ENCODE measurements around the gene CACNA1A.

DNA sequence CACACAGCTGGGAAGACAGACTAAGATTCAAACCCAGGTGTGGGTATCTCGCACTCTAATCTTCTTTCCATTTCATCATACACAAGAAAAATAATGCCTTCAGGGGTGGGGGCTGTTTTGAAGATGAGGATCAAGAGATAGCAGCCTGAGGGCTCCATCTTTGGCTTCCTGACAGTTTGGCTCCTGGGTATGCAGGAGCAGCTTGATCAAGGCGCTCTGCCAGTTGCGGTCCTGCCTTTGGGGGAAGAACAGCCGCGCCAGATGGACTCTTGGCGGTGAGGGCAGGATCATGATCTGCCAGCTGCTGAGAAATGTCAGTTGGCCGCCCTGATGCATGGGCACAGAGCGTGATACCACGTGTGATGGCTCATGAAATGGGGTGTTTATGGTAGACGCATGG is 236.9 kb downstream of the CACNA1A start:
- TF ChIP-seq EZH2 (IDR thresholded peaks at IDR 0.05; ENCODE audit: borderline replicate concordance) (no peak), EZH2phosphoT487 (IDR thresholded peaks at IDR 0.05; ENCODE audit: low read depth, severe bottlenecking, unreplicated experiment) (no peak)
- TF ChIP-seq, protein P1, sequence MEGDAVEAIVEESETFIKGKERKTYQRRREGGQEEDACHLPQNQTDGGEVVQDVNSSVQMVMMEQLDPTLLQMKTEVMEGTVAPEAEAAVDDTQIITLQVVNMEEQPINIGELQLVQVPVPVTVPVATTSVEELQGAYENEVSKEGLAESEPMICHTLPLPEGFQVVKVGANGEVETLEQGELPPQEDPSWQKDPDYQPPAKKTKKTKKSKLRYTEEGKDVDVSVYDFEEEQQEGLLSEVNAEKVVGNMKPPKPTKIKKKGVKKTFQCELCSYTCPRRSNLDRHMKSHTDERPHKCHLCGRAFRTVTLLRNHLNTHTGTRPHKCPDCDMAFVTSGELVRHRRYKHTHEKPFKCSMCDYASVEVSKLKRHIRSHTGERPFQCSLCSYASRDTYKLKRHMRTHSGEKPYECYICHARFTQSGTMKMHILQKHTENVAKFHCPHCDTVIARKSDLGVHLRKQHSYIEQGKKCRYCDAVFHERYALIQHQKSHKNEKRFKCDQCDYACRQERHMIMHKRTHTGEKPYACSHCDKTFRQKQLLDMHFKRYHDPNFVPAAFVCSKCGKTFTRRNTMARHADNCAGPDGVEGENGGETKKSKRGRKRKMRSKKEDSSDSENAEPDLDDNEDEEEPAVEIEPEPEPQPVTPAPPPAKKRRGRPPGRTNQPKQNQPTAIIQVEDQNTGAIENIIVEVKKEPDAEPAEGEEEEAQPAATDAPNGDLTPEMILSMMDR (IDR thresholded peaks at IDR 0.05; ENCODE audit: poor library complexity): no peak
